Measurements from ENCODE around the gene FAM193A. TPM values are rescaled to one million over a fixed set of nuclear protein-coding genes. Genes with fewer than 3 reads are reported as not detected.
A peak's percentile ranks its signal among the peaks of the same experiment; 100 is the strongest.
"Not testable (repeated sequence)": the region's sequence is repeated elsewhere in the genome, so short reads cannot be mapped to it uniquely, and the experiment has no call there.

Gene FAM193A
- total RNA-seq, 1 donor from 2014 or later = 36.2 TPM

- DNase-seq (ENCODE audit: low spot score) = not testable (repeated sequence)
These were observed 21.5 kb upstream of the FAM193A start for GRCh38 chr4:2514944-2515343.

DNA sequence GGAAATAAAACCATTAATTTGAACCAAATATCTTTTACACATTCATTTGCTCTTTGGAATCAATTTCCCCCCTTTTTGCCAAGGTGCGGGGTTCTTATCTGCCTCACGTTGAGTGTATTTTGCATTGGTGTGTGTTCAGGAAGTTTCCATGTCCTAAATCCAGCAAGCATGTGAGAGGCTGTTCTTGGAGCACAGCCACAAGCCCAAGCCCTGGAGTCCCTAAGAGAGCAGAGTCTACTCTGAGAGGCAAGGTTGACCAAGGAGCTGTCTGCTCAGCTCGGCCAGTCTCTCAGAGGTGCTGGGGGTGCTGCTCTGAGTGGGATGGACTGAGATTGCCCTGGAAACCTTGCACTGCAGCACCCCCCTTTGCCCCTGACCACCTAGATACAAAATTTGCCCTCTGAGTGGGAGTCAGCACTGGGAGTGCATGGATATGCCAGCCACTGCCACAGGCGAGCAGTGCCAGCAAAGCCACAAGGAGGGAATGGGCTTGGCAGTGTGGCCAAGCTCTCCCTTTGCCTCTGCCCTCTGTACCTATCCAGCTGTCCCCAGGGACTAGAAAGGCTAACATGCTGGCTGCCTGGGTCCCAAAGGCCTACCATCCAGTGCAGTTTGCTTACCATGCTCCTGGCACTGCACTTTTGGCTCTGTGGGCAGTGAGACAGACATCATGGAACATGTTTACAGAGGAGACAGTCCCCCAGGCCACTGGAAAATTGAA lies 20.5 kb upstream of the FAM193A start:
- DNase-seq (ENCODE audit: low spot score) = no peak

GRCh38 chr4:2516635-2517034 lies 19.8 kb upstream of the FAM193A start:
- no peak for DNase-seq (ENCODE audit: low spot score)

DNA sequence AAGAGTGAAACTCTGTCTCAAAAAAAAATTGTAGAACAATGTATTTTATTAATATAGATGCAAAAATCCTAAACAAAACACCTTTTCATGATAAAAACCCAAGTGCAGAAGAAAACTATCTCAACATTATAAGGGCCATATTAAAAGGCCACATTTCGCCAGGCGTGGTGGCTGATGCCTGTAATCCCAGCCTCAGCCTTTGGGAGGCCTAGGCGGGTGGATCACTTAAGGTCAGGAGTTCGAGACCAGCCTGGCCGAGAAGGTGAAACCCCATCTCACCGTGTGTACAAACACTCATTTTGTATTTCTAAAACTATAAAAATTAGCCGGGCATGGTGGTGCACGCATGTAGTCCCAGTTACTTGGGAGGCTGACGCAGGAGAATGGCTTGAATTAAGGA lies 9.9 kb upstream of the FAM193A start:
- DNase-seq (ENCODE audit: low spot score) = no peak

DNA sequence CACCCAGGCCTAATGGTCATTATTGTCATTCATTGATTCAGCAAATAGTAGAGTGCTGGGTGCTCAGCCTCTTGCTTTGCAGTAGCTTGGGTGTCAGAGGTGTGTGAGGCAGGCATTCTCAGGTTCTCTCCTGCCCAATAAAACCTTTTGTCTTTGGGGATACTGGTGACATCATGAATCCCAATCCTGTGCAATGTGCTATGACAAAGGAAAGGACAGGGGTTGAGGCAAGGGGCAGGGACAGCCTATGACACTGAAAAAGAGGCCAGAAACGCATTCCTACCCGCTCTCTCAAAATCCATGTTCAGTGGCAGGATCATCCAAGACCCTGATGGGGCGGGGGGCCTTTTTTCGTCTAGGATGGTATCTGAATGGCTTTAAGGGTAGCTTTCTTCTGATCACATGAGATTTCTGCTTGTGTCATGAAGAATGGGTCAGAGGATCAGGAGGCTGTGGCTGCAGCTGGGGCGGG lies 1.5 kb upstream of the FAM193A start:
- no peak for DNase-seq (ENCODE audit: low spot score)

GRCh38 chr4:2535376-2536192 lies 863 bp upstream of the FAM193A start:
- DNase-seq (ENCODE audit: low spot score) = peak; percentile 67

- DNase-seq (ENCODE audit: low spot score) = peak; percentile 54
These were observed 774 bp downstream of the FAM193A start for GRCh38 chr4:2537011-2537830.

GRCh38 chr4:2543580-2544191 lies 7.2 kb downstream of the FAM193A start:
- not testable (repeated sequence) for DNase-seq (ENCODE audit: low spot score)

DNA sequence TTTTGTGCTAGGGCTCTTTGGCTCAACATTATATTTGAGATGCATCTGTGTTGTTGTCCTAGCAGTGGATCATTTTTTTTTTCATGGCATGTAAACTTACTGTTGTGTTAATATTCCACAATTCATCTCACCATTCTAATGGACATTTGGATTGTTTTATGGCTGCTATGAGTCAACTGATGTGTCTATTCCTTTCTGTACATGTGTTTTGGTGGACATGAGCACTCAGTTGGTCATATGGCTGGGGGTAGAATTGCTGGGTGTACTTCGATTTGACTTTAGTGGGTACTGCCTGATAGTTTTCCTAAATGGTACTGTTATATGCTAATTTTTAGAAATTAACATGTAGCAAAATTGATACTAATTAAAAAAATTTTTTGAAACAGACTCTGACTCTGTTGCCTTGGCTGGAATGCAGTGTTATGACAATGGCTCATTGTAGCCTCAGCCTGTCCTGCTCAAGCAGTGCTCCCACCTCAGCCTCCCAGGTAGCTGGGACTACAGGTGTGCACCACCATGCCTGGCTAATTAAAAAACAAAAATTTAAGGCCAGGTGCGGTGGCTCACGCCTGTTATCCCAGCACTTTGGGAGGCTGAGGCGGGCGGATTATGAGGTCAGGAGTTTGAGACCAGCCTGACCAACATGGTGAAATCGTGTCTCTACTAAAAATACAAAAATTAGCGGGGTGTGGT lies 9.0 kb downstream of the FAM193A start:
- no peak for DNase-seq (ENCODE audit: low spot score)

DNA sequence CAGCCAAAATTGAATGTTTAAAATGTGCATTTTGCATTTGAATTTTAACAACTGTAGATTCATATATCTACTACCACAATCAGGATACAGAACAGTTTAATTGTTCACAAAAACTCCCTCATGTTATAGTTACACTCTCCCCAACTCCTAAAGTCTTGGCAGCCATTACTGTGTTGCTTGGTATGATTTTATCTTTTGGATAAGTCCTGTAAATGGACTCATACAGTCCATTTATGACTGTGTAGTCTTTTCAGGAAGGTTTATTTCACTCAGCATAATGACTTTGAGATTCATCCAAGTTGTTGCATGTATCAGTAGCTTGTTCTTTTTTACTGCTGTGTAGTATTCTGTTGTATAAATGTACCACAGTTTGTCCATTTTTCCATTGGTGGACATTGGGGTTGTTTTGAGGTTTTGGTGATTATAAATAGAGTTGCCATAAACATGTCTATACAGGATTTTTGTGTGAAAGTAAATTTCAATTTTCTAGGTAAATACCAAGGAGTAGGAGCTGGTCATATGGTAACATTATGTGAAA lies 9.9 kb downstream of the FAM193A start:
- no peak for DNase-seq (ENCODE audit: low spot score)

- DNase-seq (ENCODE audit: low spot score) = not testable (repeated sequence)
These were observed 10.7 kb downstream of the FAM193A start for GRCh38 chr4:2546961-2547691.

DNA sequence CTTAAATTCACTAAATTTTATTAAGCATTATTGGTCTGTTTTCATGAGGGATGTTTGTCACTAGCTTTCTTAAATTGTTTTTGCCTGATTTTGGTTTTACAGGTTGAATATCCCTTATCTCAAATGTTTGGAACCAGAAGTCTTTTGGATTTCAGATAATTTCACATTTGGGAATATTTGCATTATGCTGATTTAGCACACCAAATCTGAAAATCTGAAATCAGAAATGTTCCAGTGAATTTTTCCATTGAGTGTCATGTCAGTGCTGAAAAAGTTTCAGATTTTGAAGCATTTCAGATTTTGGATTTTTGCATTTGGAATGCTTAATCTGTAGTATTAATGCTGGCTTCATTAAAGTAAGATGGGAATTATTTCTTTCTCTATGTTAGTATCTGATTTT lies 14.7 kb downstream of the FAM193A start:
- DNase-seq (ENCODE audit: low spot score) = no peak

DNA sequence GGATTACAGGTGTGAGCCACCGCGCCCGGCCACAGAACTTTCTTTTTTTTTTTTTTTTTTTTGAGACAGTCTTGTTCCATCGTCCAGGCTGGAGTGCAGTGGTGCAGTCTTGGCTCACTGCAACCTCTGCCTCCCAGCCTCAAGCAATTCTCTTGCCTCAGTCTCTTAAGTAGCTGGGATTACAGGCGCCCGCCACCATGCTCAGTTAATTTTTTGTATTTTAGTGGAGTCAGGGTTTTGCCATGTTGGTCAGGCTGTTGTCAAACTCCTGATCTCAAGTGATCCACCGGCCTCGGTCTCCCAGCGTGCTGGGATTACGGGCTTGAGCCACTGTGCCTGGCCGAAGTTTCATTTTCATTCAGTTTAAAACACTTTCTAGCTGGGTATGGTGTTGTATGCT lies 16.4 kb downstream of the FAM193A start:
- peak; percentile 29 for DNase-seq (ENCODE audit: low spot score)

- no peak for DNase-seq (ENCODE audit: low spot score)
These were observed 21.9 kb downstream of the FAM193A start for GRCh38 chr4:2558301-2558700.

DNA sequence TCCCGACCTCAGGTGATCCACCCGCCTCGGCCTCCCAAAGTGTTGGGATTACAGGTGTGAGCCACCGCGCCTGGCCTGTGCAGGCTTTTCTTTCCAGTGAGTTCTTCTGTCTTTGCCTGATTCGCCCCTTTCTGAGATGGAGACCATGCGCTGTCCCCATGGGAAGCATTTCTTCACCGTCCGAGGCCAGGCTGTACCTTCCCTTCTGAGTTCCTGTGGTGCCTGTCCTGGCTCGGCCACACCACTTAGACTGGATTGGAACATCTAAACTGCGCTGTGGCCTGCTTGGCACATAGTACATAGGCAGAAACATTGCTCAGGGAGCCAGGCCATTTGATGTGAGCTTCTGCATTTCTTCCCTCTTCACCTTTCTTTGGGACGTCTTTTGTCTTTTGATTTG lies 23.7 kb downstream of the FAM193A start:
- no peak for DNase-seq (ENCODE audit: low spot score)

- DNase-seq (ENCODE audit: low spot score) = no peak
These were observed 29.1 kb downstream of the FAM193A start for GRCh38 chr4:2565533-2565932.

GRCh38 chr4:2570036-2570435 lies 33.6 kb downstream of the FAM193A start:
- no peak for DNase-seq (ENCODE audit: low spot score)

DNA sequence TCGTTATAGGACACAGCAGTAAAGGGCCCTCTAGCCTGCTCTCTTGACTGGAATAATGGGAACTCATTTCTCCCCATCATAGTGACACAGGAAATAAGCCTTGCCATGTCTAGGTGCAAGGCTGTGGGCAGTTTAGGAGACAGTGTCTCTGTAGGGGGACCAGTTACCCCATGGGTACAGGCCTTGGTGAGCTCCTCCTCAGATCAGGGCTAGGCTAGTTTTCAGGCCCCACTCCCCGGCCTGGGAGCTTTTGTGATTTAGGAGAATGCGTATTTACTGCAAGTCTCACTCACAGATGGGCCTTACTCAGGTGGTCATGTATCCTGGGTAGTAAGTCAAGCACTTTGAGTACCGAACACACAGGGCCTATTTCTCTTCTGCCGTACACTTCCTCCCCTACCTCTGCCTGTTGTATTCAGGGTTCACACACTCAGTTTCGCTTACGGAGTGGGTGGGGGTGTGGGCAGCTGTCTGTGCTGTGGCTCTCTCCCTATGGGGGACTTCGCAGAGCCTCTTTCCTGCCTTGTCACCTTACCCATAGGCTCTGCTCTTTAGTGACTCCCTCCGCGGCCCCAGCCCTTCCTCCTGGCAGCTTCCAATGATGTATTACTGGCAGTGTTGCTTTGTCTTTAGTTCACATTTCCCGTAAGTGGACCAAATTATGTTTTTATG lies 34.2 kb downstream of the FAM193A start:
- no peak for DNase-seq (ENCODE audit: low spot score)

- DNase-seq (ENCODE audit: low spot score) = no peak
These were observed 35.6 kb downstream of the FAM193A start for GRCh38 chr4:2572076-2572475.

- no peak for DNase-seq (ENCODE audit: low spot score)
These were observed 36.4 kb downstream of the FAM193A start for GRCh38 chr4:2572866-2573265.

Measured in ureter (tissue), 1 donor.